ENCODE measurements around the gene ACSF2.

Gene ACSF2

DNA sequence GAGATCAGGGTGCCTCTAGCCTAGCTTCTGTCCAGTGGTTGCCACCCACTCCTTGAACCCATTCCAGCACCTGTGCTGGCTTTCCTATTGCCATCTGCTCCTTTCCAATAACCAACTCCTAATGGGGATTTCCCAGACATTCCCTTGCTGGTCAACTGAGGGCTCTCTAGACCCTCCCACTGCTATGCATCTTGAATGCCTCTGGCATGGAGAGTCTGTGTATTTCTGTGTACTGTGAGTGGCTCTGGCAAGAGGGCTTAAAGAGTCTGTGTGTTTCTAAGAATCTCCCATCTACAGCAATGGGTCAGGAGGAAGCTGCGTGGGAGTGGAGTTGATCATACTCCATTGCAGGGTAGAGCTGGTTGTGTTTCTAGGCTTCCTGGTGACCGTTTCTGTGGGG lies 95.5 kb downstream of the ACSF2 start:
- H3K4me3 ChIP-seq (ENCODE audit: low read depth, low read length) = no peak overlapping the region
- no peak for DNase-seq (ENCODE audit: low read depth)
- TF ChIP-seq, protein P1, sequence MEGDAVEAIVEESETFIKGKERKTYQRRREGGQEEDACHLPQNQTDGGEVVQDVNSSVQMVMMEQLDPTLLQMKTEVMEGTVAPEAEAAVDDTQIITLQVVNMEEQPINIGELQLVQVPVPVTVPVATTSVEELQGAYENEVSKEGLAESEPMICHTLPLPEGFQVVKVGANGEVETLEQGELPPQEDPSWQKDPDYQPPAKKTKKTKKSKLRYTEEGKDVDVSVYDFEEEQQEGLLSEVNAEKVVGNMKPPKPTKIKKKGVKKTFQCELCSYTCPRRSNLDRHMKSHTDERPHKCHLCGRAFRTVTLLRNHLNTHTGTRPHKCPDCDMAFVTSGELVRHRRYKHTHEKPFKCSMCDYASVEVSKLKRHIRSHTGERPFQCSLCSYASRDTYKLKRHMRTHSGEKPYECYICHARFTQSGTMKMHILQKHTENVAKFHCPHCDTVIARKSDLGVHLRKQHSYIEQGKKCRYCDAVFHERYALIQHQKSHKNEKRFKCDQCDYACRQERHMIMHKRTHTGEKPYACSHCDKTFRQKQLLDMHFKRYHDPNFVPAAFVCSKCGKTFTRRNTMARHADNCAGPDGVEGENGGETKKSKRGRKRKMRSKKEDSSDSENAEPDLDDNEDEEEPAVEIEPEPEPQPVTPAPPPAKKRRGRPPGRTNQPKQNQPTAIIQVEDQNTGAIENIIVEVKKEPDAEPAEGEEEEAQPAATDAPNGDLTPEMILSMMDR (conservative IDR thresholded peaks at IDR 0.05; ENCODE audit: low read depth, low read length) = no peak

DNA sequence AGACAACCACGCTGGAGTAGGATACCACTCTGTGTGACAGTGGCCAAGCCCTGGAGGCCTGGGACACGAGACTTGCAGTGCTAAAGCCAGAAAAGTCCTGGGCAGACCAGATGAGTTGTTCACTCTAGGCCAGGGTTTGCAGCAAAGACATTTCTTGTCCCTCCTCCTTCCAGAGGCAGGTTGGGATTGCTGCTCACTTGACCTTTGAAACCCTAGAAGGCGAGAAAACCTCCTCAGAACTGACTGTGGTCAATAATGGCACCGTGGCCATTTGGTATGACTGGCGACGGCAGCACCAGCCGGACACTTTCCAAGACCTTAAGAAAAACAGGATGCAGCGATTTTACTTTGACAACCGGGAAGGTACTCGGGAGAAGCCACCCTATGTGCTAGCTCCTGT lies 96.7 kb downstream of the ACSF2 start:
- DNase-seq (ENCODE audit: low read depth) = no peak
- no peak overlapping the region for H3K4me3 ChIP-seq (ENCODE audit: low read depth, low read length)
- TF ChIP-seq, protein P1 (conservative IDR thresholded peaks at IDR 0.05; ENCODE audit: low read depth, low read length) = no peak

DNA sequence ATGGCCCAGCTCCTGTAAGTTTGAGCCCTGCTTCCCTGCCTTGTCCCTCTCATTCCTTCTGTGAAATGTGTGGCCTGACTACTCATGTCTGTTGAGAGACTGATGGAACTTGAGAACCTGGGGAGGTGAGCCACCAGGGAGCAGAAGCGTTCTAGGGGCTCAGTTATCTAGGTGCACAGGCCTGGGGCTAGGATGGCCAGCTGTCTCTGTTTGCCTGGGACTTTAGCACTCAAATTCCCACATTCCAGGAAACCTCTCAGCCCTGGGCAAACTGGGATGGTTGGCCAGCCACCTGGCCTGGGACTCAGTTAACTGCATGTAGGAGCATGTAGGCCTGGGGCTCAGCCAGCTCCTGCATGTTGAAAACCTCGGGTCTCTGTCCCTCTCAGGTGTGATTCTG lies 97.2 kb downstream of the ACSF2 start:
- TF ChIP-seq, protein P1 (conservative IDR thresholded peaks at IDR 0.05; ENCODE audit: low read depth, low read length) = no peak
- DNase-seq (ENCODE audit: low read depth) = no peak
- H3K4me3 ChIP-seq (ENCODE audit: low read depth, low read length) = no peak overlapping the region
